ENCODE data around the gene MUSK.

- TF ChIP-seq CTCF (conservative IDR thresholded peaks at IDR 0.05; ENCODE audit: low read depth, low read length) (no peak), EZH2 (IDR thresholded peaks at IDR 0.05; ENCODE audit: low read length, unreplicated experiment) (no peak), EZH2phosphoT487 (IDR thresholded peaks at IDR 0.05; ENCODE audit: borderline replicate concordance, low read length) (no peak)
Observed at GRCh38 chr9:110714314-110714713, 45.7 kb downstream of the MUSK start.

Measured in PC-3 (cell line).